Astrocyte (in vitro differentiated cells and primary cell): ENCODE measurements around the gene PRRT3. TPM values are rescaled to one million over a fixed set of nuclear protein-coding genes. Genes with fewer than 3 reads are reported as not detected.
A peak's percentile ranks its signal among the peaks of the same experiment; 100 is the strongest.

Source experiments
- DNase-seq: peaks from one replicate; pipeline ENCODE4 v3.0.0-alpha.2; 2010; ENCODE audit warnings: low read depth
- FAIRE-seq: peaks from 2 replicates; lab custom pipeline; 2011; peaks lifted over from hg19 to GRCh38; lab: Jason Lieb, UNC
- H2AFZ ChIP-seq: 2 replicates; pipeline ENCODE4 v1.6.0; 2012; ENCODE audit warnings: low read depth, low read length, inconsistent platforms
- H3K27ac ChIP-seq: 2 replicates; pipeline ENCODE4 v1.5.1; 2011; ENCODE audit warnings: low read depth, low read length, inconsistent platforms
- H3K27me3 ChIP-seq: 2 replicates; pipeline ENCODE4 v1.6.0; 2011; ENCODE audit warnings: low read length, inconsistent platforms; ENCODE audit not compliant: insufficient read depth
- H3K36me3 ChIP-seq: 2 replicates; pipeline ENCODE4 v1.5.1; 2011; ENCODE audit warnings: low read length, inconsistent platforms; ENCODE audit not compliant: insufficient read depth
- H3K4me1 ChIP-seq: 2 replicates; pipeline ENCODE4 v1.5.1; 2011; ENCODE audit warnings: low read length, inconsistent platforms; ENCODE audit not compliant: insufficient read depth
- H3K4me2 ChIP-seq: 2 replicates; pipeline ENCODE4 v1.6.0; 2012; ENCODE audit warnings: low read length, inconsistent platforms
- H3K4me3 ChIP-seq: 2 replicates; pipeline ENCODE4 v1.5.1; 2011; ENCODE audit warnings: low read depth, mild to moderate bottlenecking, low read length, inconsistent platforms; ENCODE audit not compliant: insufficient read depth
- H3K79me2 ChIP-seq: 2 replicates; pipeline ENCODE4 v1.6.0; 2012; ENCODE audit warnings: mild to moderate bottlenecking, low read length, inconsistent platforms; ENCODE audit not compliant: insufficient read depth
- H3K9ac ChIP-seq: 2 replicates; pipeline ENCODE4 v1.6.0; 2012; ENCODE audit warnings: mild to moderate bottlenecking, low read length, inconsistent platforms
- H3K9me3 ChIP-seq: 2 replicates; pipeline ENCODE4 v1.5.1; 2012; ENCODE audit warnings: low read depth, mild to moderate bottlenecking, low read length, inconsistent platforms; ENCODE audit not compliant: insufficient read depth
- H4K20me1 ChIP-seq: 2 replicates; pipeline ENCODE4 v1.6.0; 2012; ENCODE audit warnings: low read length, inconsistent platforms; ENCODE audit not compliant: insufficient read depth
- H3K27ac Mint-ChIP-seq: one replicate; pipeline ENCODE4 v1.8.0; 2021; ENCODE audit warnings: mild to moderate bottlenecking, mixed read lengths; ENCODE audit not compliant: unreplicated experiment
- H3K27me3 Mint-ChIP-seq: one replicate; pipeline ENCODE4 v1.8.0; 2021; ENCODE audit warnings: low read depth, mixed read lengths; ENCODE audit not compliant: unreplicated experiment
- H3K36me3 Mint-ChIP-seq: one replicate; pipeline ENCODE4 v1.8.0; 2021; ENCODE audit warnings: low read depth, mixed read lengths; ENCODE audit not compliant: unreplicated experiment
- H3K4me1 Mint-ChIP-seq: one replicate; pipeline ENCODE4 v1.8.0; 2021; ENCODE audit warnings: low read depth, mixed read lengths; ENCODE audit not compliant: unreplicated experiment
- H3K4me3 Mint-ChIP-seq: one replicate; pipeline ENCODE4 v1.8.0; 2021; ENCODE audit warnings: mild to moderate bottlenecking, moderate library complexity, mixed read lengths; ENCODE audit not compliant: unreplicated experiment
- H3K9me3 Mint-ChIP-seq: one replicate; pipeline ENCODE4 v1.8.0; 2021; ENCODE audit warnings: mild to moderate bottlenecking, mixed read lengths; ENCODE audit not compliant: unreplicated experiment
- EZH2 ChIP-seq: IDR thresholded peaks from 2 replicates; pipeline ENCODE4 v1.6.1; 2012; ENCODE audit warnings: mild to moderate bottlenecking, low read length, inconsistent platforms; ENCODE audit not compliant: insufficient read depth
- total RNA-seq: library from RNA; stranded (reverse); gene quantifications from 2 replicates; pipeline ENCODE4 v1.2.1, GENCODE V29; 2021
- TF ChIP-seq, protein P1 (sequence below): IDR thresholded peaks from 2 replicates; pipeline ENCODE4 v1.5.1; 2011; ENCODE audit warnings: low read depth, mild to moderate bottlenecking, inconsistent platforms, low read length, moderate library complexity; ENCODE audit not compliant: insufficient read depth

The PRRT3 gene
- total RNA-seq, 1 donor from 2014 or later = 2.4 TPM

- Histone ChIP-seq H3K79me2 (no peaks in the 10 kb centered on the region), H3K9ac (no peak overlapping the region), H3K4me3 (no peak overlapping the region), H2AFZ (no peak overlapping the region), H3K4me2 (no peak overlapping the region), H3K4me1 (peaks cover 7% of the 10 kb centered on the region), H3K36me3 (no peaks in the 10 kb centered on the region), H4K20me1 (no peaks in the 10 kb centered on the region), H3K9me3 (no peaks in the 10 kb centered on the region), H3K27ac (no peak overlapping the region), H3K27me3 (no peaks in the 10 kb centered on the region)
- H3K4me3 Mint-ChIP-seq = no peak overlapping the region
- H3K27me3 Mint-ChIP-seq = peaks cover 16% of the 10 kb centered on the region
- DNase-seq (no peak), FAIRE-seq (no peak)
- H3K36me3 Mint-ChIP-seq = no peaks in the 10 kb centered on the region
- no peaks in the 10 kb centered on the region for H3K9me3 Mint-ChIP-seq
- TF ChIP-seq, protein P1, sequence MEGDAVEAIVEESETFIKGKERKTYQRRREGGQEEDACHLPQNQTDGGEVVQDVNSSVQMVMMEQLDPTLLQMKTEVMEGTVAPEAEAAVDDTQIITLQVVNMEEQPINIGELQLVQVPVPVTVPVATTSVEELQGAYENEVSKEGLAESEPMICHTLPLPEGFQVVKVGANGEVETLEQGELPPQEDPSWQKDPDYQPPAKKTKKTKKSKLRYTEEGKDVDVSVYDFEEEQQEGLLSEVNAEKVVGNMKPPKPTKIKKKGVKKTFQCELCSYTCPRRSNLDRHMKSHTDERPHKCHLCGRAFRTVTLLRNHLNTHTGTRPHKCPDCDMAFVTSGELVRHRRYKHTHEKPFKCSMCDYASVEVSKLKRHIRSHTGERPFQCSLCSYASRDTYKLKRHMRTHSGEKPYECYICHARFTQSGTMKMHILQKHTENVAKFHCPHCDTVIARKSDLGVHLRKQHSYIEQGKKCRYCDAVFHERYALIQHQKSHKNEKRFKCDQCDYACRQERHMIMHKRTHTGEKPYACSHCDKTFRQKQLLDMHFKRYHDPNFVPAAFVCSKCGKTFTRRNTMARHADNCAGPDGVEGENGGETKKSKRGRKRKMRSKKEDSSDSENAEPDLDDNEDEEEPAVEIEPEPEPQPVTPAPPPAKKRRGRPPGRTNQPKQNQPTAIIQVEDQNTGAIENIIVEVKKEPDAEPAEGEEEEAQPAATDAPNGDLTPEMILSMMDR = no peak
- no peak for TF ChIP-seq EZH2
- peak overlapping the region; percentile 62 for H3K27ac Mint-ChIP-seq
- H3K4me1 Mint-ChIP-seq = no peaks in the 10 kb centered on the region
These were observed 3.6 kb upstream of the PRRT3 start for GRCh38 chr3:9955611-9956352.

DNA sequence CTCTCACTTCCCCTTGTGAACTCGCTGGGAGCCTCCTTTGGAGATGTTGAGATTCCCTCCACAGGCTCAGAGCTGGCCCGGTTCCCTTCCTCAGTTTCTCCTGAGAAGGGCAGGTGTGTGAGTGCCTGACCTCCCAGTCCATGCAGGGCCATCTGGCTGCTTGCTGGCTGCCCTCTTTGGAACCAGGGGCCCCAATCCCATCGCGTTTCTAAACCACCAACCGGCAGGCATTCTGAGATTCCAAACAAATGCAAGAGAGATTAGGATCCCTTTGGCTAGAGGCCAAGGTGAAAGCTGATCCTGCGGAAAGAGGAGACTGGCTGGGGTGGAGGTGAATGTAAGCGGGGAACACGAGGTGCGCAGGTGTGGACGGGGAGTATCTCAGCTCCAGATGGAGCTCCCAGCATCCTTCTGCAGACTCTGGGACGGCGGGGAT lies 2.9 kb upstream of the PRRT3 start:
- H3K4me1 ChIP-seq = peaks cover 7% of the 10 kb centered on the region
- H4K20me1 ChIP-seq = no peaks in the 10 kb centered on the region
- no peak overlapping the region for H3K9ac ChIP-seq
- Mint-ChIP-seq H3K4me3 (no peak overlapping the region), H3K4me1 (no peaks in the 10 kb centered on the region), H3K9me3 (no peaks in the 10 kb centered on the region), H3K27ac (no peak overlapping the region), H3K36me3 (peaks cover 2% of the 10 kb centered on the region), H3K27me3 (peaks cover 16% of the 10 kb centered on the region)
- no peak for DNase-seq
- no peak overlapping the region for H3K4me3 ChIP-seq
- TF ChIP-seq EZH2 = no peak
- TF ChIP-seq, protein P1 = no peak
- no peaks in the 10 kb centered on the region for H3K9me3 ChIP-seq
- no peak overlapping the region for H3K4me2 ChIP-seq
- no peak overlapping the region for H2AFZ ChIP-seq
- no peaks in the 10 kb centered on the region for H3K36me3 ChIP-seq
- no peaks in the 10 kb centered on the region for H3K79me2 ChIP-seq
- no peaks in the 10 kb centered on the region for H3K27me3 ChIP-seq
- no peak for FAIRE-seq
- no peak overlapping the region for H3K27ac ChIP-seq

- Mint-ChIP-seq H3K36me3 (peaks cover 5% of the 10 kb centered on the region), H3K4me1 (no peaks in the 10 kb centered on the region), H3K9me3 (no peaks in the 10 kb centered on the region), H3K4me3 (peak overlapping the region; percentile 76), H3K27me3 (peaks cover 22% of the 10 kb centered on the region), H3K27ac (no peak overlapping the region)
- peak overlapping the region; percentile 77 for H2AFZ ChIP-seq
- H3K9me3 ChIP-seq = no peaks in the 10 kb centered on the region
- peak overlapping the region; percentile 89 for H3K4me2 ChIP-seq
- peaks cover 11% of the 10 kb centered on the region for H3K4me1 ChIP-seq
- DNase-seq (no peak), FAIRE-seq (no peak)
- no peak overlapping the region for H3K27ac ChIP-seq
- no peaks in the 10 kb centered on the region for H3K27me3 ChIP-seq
- no peaks in the 10 kb centered on the region for H4K20me1 ChIP-seq
- no peaks in the 10 kb centered on the region for H3K36me3 ChIP-seq
- H3K4me3 ChIP-seq = peak overlapping the region; percentile 66
- no peak for TF ChIP-seq EZH2
- TF ChIP-seq, protein P1 = no peak
- peak overlapping the region; percentile 56 for H3K9ac ChIP-seq
- H3K79me2 ChIP-seq = no peaks in the 10 kb centered on the region
These were observed 628 bp downstream of the PRRT3 start for GRCh38 chr3:9951598-9951961.
